OCI-LY7 (cell line): ENCODE results near the gene LY9.

Source experiments
- EZH2phosphoT487 ChIP-seq: fragments of 200-600 bp; sonication (generic); IDR thresholded peaks from 2 replicates; pipeline ENCODE4 v1.6.1; 2018; ENCODE audit warnings: low read depth, borderline replicate concordance, mild to moderate bottlenecking, mixed run types, antibody characterized with exemption, low read length, moderate library complexity, mixed read lengths
- TF ChIP-seq, protein P1 (sequence below): fragments of 200-600 bp; sonication (generic); conservative IDR thresholded peaks from 2 replicates; pipeline ENCODE4 v1.5.1; 2014; ENCODE audit warnings: mild to moderate bottlenecking, antibody characterized with exemption, low read length, moderate library complexity, mixed read lengths

DNA sequence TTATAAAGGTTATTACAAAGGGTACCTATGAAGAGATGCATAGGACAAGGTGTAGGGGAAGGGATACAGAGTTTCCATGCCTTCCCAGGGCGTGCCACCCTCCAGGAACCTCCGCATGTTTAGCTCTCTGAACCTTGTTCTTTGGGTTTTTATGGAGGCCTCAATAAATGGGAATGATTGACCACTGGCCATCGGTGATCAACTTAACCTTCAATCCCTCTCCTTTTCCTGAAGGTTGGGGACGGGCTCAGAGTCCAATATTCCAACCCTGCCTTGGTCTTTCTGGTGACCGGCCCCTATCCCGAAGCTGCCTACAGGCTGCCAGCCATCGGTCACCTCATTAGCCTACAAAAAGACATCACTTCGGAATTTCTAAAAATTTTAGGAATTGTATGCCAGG is 55.0 kb downstream of the LY9 start:
- TF ChIP-seq, protein P1, sequence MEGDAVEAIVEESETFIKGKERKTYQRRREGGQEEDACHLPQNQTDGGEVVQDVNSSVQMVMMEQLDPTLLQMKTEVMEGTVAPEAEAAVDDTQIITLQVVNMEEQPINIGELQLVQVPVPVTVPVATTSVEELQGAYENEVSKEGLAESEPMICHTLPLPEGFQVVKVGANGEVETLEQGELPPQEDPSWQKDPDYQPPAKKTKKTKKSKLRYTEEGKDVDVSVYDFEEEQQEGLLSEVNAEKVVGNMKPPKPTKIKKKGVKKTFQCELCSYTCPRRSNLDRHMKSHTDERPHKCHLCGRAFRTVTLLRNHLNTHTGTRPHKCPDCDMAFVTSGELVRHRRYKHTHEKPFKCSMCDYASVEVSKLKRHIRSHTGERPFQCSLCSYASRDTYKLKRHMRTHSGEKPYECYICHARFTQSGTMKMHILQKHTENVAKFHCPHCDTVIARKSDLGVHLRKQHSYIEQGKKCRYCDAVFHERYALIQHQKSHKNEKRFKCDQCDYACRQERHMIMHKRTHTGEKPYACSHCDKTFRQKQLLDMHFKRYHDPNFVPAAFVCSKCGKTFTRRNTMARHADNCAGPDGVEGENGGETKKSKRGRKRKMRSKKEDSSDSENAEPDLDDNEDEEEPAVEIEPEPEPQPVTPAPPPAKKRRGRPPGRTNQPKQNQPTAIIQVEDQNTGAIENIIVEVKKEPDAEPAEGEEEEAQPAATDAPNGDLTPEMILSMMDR, result no peak
- TF ChIP-seq EZH2phosphoT487, result no peak
